GM19395 (cell line): Measurements from ENCODE around the gene TM4SF20.
"Not testable (repeated sequence)": the region's sequence is repeated elsewhere in the genome, so short reads cannot be mapped to it uniquely, and the experiment has no call there.

Experiments used
- ATAC-seq: cut with Tn5 transposase; IDR thresholded peaks from one replicate; pipeline ENCODE4 v1.9.1; 2021; ENCODE audit warnings: mild to moderate bottlenecking, moderate library complexity; ENCODE audit not compliant: unreplicated experiment

Gene TM4SF20

GRCh38 chr2:227368574-227368973 is 10.5 kb downstream of the TM4SF20 start:
- ATAC-seq, result no peak

DNA sequence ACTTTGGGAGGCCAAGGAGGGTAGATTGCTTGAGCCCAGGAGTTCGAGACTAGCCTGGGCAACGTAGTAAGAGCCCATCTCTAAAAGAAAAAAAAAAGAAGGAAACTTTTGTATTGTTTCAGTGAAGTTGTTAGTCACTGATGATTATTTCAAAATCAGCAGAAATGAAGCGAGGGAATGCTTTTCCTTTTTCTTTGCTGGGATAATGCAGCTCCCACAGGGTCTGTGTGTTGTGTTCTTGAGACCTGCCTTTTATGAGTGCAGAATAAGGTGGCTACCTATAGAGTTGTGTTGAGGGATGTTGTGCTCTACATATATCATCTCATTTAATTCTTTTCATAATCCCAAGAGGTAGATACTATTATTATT is 11.7 kb downstream of the TM4SF20 start:
- no peak for ATAC-seq

DNA sequence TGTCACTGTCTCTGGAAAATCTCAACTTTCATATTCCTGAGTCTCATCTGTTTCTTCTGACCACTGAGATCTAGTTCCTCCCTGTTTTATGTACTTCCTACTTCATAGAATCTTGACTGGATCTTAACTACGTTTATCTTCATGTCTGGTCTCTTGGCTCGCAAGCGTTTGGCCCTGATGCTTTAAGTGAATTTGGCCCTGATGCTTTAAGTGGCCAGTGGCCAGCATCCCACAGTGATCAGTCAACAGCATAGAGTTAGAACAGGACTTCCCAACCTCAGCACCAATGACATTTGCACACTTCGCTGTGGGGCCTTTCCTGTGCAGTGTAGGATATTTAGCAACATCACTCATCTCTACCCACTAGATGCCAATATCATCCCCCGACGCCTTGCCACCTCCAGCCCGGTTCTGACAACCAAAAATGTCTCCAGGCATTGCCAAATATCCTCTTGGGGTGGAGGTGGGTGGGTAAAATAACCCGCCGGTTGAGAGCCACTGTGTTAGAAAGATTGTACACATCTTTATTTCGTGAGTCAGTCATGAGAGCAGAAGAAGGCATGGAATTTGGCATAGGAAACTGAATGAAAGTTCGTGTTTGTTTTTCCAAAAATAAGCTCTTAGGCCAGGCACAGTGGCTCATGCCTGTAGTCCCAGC is 12.2 kb downstream of the TM4SF20 start:
- no peak for ATAC-seq

- ATAC-seq, result no peak
Observed at GRCh38 chr2:227365833-227366232, 13.3 kb downstream of the TM4SF20 start.

- ATAC-seq, result not testable (repeated sequence)
Observed at GRCh38 chr2:227364585-227365263, 14.4 kb downstream of the TM4SF20 start.

DNA sequence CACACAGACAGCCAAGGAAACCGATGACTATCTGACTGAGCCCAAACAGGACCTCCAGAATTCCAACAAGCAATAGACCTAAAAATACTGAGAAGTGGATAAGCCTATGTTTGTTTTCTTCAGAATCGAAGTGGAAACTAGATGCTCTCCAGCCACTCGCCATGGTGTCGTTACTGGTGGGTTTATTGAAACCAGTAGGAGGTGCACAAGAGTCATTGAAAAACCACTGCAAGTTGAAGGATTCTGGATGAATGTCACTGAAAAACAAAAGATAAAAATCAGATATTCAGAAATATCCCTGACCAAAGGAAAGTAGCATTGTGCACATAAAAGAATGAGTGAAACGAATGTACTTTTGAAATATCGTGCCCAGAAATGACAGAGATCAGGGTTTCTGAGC is 15.3 kb downstream of the TM4SF20 start:
- ATAC-seq, result no peak

GRCh38 chr2:227360351-227360750 is 18.8 kb downstream of the TM4SF20 start:
- ATAC-seq, result no peak

- ATAC-seq, result no peak
Observed at GRCh38 chr2:227351639-227352038, 27.5 kb downstream of the TM4SF20 start.

DNA sequence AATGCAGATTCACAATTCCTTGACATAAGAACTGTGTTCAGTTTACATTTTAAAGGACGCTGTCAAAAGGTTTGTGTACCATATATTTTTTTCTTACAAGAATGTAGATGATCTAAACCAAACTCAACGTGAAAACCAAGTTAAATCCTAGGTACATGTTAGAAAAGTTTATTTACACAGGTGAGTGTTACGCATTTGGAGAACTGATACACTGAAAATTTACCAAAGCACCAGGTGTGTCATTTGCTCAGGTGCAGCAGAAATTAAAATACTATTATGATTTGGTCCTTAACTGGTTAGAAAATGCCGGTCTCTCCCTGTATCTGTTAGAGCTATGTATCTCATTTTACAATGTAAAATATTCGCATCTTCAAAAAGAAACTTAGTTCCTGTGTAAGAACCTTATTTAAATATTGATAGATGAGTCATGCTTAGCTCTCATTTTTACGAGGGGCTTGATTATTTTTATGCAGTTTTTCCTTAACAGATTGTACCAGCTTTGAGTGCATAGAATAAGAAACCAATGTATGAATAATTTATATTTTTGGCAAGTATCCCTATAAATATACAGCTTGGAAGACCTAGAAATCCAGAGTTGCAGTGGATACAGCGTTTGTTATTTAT is 29.0 kb downstream of the TM4SF20 start:
- no peak for ATAC-seq

DNA sequence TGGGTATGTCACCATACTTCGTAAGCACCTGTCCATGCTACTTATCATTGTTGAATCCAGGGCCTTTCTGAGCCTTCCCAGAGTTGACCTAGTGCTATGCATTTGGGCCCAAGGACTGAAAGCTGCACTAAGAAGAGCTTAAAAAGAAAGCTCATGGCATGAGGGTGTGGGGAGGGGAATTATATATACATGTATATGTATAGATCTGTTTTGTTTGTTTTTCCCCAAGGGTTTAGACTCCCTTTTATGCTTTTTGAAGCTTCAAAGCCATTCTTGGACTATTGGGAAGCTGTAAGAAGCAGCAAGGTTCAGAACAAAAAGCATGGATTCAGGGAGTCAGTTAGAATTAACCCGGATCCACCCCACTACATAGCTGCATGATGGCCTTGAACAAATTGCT is 30.8 kb downstream of the TM4SF20 start:
- ATAC-seq, result no peak

GRCh38 chr2:227347117-227347516 is 32.0 kb downstream of the TM4SF20 start:
- ATAC-seq, result no peak

DNA sequence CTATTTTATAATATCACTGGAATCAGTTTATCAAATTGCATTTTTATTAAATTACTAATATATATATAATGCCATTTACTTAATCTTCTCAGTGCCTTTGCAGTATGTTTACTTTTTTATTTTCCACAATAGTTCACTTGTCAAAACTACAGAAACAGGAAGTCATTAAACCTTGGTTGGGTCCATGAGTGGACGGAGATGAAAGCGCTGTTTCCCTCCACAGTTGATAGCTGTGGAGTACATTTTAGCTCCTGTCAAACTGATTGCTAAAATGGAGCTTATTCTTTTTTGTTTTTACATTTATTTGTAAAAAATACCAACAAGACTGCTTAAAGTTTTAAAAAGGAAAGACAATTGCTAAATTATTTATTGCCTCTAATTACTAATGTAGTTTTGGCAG is 34.9 kb downstream of the TM4SF20 start:
- no peak for ATAC-seq

- ATAC-seq, result no peak
Observed at GRCh38 chr2:227341553-227341952, 37.6 kb downstream of the TM4SF20 start.

DNA sequence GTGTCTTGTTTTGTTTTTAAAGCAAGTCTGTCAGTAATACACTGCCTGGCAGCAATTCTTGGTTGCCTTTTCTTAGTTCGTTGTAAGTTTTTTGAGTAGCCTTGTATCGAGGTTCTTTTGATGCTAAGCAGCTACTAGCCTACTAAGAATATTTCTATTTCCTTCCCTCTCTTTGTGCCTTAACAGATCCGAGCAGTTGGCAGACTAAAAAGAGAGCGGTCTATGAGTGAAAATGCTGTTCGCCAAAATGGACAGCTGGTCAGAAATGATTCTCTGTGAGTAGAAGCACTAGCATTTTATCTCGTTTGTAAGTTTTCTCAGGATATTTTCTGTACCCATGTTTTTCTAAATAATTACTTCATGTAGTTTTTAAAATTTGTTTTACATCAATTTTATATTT is 39.0 kb downstream of the TM4SF20 start:
- no peak for ATAC-seq

GRCh38 chr2:227339098-227339599 is 40.0 kb downstream of the TM4SF20 start:
- no peak for ATAC-seq

- ATAC-seq, result no peak
Observed at GRCh38 chr2:227337442-227337841, 41.7 kb downstream of the TM4SF20 start.

DNA sequence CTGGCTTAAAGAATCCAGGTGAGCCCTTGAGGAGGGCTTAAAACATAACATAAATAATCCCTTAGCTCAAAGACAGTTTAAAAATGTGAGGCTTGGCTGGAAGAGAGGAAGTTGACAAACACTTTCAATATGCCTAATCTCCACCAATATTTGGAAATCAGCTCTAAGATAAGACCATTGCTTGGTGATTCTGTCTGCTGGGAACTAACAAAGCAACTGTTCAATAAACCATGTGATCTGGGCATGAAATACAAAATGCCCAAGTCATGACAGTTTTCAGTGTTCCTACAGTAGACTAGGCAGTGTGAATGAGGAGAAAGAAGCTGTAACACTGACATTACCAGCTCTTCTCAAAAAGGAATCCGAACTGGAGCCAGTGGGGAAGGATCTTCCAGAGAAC is 43.4 kb downstream of the TM4SF20 start:
- ATAC-seq, result no peak

DNA sequence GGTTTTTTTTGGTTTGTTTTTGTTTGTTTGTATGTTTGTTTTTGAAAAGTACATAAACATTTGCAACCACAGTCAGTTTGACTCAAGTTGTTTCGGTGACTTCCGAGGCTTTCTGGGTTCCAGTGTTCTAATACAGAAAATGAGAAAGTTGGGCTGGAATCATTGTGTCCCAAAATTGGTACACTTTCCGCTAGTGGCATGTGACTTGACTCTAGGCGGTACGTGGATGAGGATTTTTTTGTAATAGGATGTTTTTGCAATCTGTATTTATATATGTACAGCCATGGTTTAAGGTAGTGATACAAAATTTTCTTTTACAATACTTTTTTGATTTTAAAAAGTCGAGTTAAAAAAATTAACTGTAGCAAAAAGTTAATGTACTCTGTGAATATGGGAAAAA is 52.3 kb downstream of the TM4SF20 start:
- no peak for ATAC-seq

- peak; percentile 19 for ATAC-seq
Observed at GRCh38 chr2:227325839-227326195, 53.3 kb downstream of the TM4SF20 start.

DNA sequence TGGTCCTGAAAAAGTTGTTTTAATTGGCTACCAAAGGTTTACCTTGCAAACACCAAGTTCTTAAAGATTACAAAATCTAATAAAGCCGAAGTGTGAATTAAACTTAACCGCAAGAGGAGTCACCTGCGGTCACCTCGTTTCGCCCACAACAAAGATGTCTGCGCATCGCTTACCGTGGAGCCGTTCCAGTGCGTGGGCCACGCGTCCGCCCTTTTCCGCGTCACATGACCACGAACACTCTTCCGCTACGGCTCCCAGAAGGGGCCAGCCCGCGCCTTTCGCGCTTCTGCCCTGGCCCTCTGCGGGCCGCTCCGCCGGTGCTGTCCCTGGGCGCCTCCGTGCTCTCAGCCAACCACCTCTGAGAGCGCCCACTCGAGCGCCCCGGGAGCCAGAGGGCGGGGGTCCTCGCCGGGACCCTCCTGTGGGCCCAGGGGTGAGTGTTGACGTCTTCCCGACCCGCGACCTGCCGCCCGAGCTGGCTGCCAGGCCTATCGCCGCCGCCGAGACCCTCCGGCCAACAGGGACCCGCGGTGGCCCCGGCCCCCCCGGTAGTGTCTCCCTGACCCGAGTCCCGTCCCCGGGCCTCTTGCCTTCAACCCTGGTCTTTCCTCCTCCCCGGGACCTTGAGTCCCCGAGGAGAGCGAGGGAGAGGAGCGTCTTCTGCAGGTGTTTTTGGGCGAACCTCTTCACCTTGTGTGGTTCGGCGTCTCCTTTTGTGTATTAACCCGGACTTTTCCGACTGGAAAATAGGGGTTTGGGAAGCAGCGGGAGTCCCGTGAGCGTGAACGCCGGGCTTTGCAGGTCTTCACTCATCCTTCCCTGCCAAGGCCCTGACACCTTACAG is 53.9 kb downstream of the TM4SF20 start, which contains the start of gene MFF:
Gene MFF, plus strand, starts transcription at position 257 of the 844 bp plus-strand sequence. CDS start 5,415 bp downstream, outside the sequence.
- ATAC-seq, result peak; percentile 97

GRCh38 chr2:227324642-227324994 is 54.5 kb downstream of the TM4SF20 start:
- peak; percentile 20 for ATAC-seq
